T-cell (primary cell): Measurements from ENCODE around the gene ZC3H12D. TPM values are rescaled to one million over a fixed set of nuclear protein-coding genes. Genes with fewer than 3 reads are reported as not detected.

ENCODE experiments used
- ATAC-seq, 4 experiments: fragments of 200-7000 bp in 3 of 4; fragments of 150-1000 bp in 1 of 4; cut with Tn5 transposase; replicated peaks in 1 of 4; 1 replicate in 3 of 4; 2 replicates in 1 of 4; pipeline ENCODE4 v1.10.0; 2021; ENCODE audit warnings: moderate library complexity in 3 of 4, mild to moderate bottlenecking in 2 of 4, moderate number of reproducible peaks in 1 of 4
- CTCF ChIA-PET, 2 donors: fragments of 300-600 bp; sonication (Branson Sonifier 250); formaldehyde crosslinking; loops; one replicate each; lab custom pipeline; 2022; ENCODE audit warnings: antibody characterized with exemption in 2 of 2; lab: Charles Lee
- POLR2A ChIA-PET, 2 donors: fragments of 300-600 bp; sonication (Branson Sonifier 250); formaldehyde crosslinking; loops; one replicate each; lab custom pipeline; 2022; ENCODE audit warnings: antibody characterized with exemption in 2 of 2; lab: Charles Lee
- DNase-seq, 35 experiments: peaks; one replicate each; pipeline versions ENCODE4 v3.0.0 to v3.0.0-alpha.2; 2013 to 2023
- H3K27ac ChIP-seq: one replicate; pipeline ENCODE4 v1.5.1; 2013; ENCODE audit warnings: low read length
- H3K27me3 ChIP-seq, 2 experiments: replicated peaks in 1 of 2; 1 replicate in 1 of 2; 2 replicates in 1 of 2; pipeline versions ENCODE4 v1.6.1 to v1.7.0; 2013; ENCODE audit warnings: low read length in 1 of 2, mixed read lengths in 1 of 2; ENCODE audit not compliant: control insufficient read depth in 2 of 2, insufficient read depth in 2 of 2; ENCODE audit errors: extremely low read depth in 1 of 2
- H3K36me3 ChIP-seq, 2 donors: 1 replicate in 1 of 2; 2 replicates in 1 of 2; pipeline versions ENCODE4 v1.6.1 to v1.7.0; 2013; ENCODE audit warnings: low read length in 1 of 2; ENCODE audit not compliant: control insufficient read depth in 2 of 2, insufficient read depth in 1 of 2; ENCODE audit errors: extremely low read depth in 1 of 2
- H3K4me1 ChIP-seq, 2 experiments: 1 replicate in 1 of 2; 2 replicates in 1 of 2; pipeline versions ENCODE4 v1.6.1 to v1.7.0; 2013; ENCODE audit warnings: low read length in 2 of 2, mixed read lengths in 1 of 2; ENCODE audit not compliant: insufficient read depth in 2 of 2, control insufficient read depth in 1 of 2; ENCODE audit errors: extremely low read depth in 1 of 2
- H3K4me3 ChIP-seq, 2 donors: 1 replicate in 1 of 2; 2 replicates in 1 of 2; pipeline versions ENCODE4 v1.5.1 to v1.7.0; 2013; ENCODE audit warnings: mild to moderate bottlenecking in 2 of 2, low read length in 1 of 2, moderate library complexity in 1 of 2; ENCODE audit not compliant: control insufficient read depth in 1 of 2; ENCODE audit errors: extremely low read depth in 1 of 2
- H3K9me3 ChIP-seq: 2 replicates; pipeline ENCODE4 v1.7.0; 2013
- H3K27ac Mint-ChIP-seq, 2 donors: one replicate each; pipeline ENCODE4 v1.8.0; 2020 to 2021; ENCODE audit warnings: mild to moderate bottlenecking in 2 of 2, mixed read lengths in 2 of 2
- H3K27me3 Mint-ChIP-seq, 2 donors: one replicate each; pipeline ENCODE4 v1.8.0; 2021 to 2022; ENCODE audit warnings: mixed read lengths in 2 of 2
- H3K36me3 Mint-ChIP-seq: one replicate; pipeline ENCODE4 v1.8.0; 2021; ENCODE audit warnings: mixed read lengths
- H3K4me1 Mint-ChIP-seq, 3 donors: one replicate each; pipeline ENCODE4 v1.8.0; 2020 to 2022; ENCODE audit warnings: mixed read lengths in 3 of 3, mild to moderate bottlenecking in 1 of 3
- H3K4me3 Mint-ChIP-seq, 3 donors: one replicate each; pipeline ENCODE4 v1.8.0; 2020 to 2022; ENCODE audit warnings: mild to moderate bottlenecking in 3 of 3, mixed read lengths in 3 of 3, moderate library complexity in 3 of 3
- H3K9me3 Mint-ChIP-seq, 3 donors: one replicate each; pipeline ENCODE4 v1.8.0; 2020 to 2022; ENCODE audit warnings: mixed read lengths in 3 of 3
- WGBS: methylation state at CpG from one replicate; pipeline ENCODE4 v1.1.5; 2013; ENCODE audit warnings: missing lambda C conversion rate; ENCODE audit not compliant: insufficient coverage; 5-methylcytosine and 5-hydroxymethylcytosine counted together
- total RNA-seq, 35 experiments: library from RNA in 6 of 35; stranded (reverse) in 6 of 35; fragments of 120-200 nt in 1 of 35; gene quantifications; one replicate each; pipeline versions ENCODE4 v1.2.1 to v1.2.4 and lab custom pipeline; 2013 to 2026

ZC3H12D gene
- total RNA-seq, 5 donors from 2014 or later (not counting 1 experiment from before 2014, with no cell fraction given): 48.2 to 117 (median 107) TPM

- no peak overlapping the region for H3K27ac Mint-ChIP-seq
- DNase-seq (no peak), ATAC-seq (no peak)
- ChIA-PET POLR2A (interaction anchor here in 1 of 2 donors (0.7 kb wide), 1 partner anchor 92 kb away, joined by 4 read pairs; no protein-coding TSS in a partner anchor), CTCF (interaction anchor here in 1 of 2 donors (0.7 to 1.4 kb wide), 2 partner anchors 65 to 73 kb away, joined by 3 to 10 read pairs; no protein-coding TSS in a partner anchor)
- H3K27me3 Mint-ChIP-seq: no peaks in the 10 kb centered on the region
- peaks cover 0 to 4% of the 10 kb centered on the region in 2 experiments for H3K27me3 ChIP-seq
- H3K9me3 ChIP-seq: no peaks in the 10 kb centered on the region
- no peak overlapping the region for H3K4me3 ChIP-seq
- no peak overlapping the region for H3K4me3 Mint-ChIP-seq
- H3K4me1 Mint-ChIP-seq: peaks cover 0 to 3% (median 1%) of the 10 kb centered on the region in 3 donors
- peaks cover 0 to 2% of the 10 kb centered on the region in 2 experiments for H3K4me1 ChIP-seq
- peaks cover 30% of the 10 kb centered on the region for H3K36me3 Mint-ChIP-seq
- H3K36me3 ChIP-seq: peaks cover 0 to 50% of the 10 kb centered on the region in 2 donors
- no peak overlapping the region for H3K27ac ChIP-seq
- 95% methylated on average over 13 of the region's 13 CpGs for WGBS
- H3K9me3 Mint-ChIP-seq: no peaks in the 10 kb centered on the region
Observed at GRCh38 chr6:149452037-149452939, 32.5 kb downstream of the ZC3H12D start.

- Mint-ChIP-seq H3K4me3 (no peak overlapping the region), H3K27ac (no peak overlapping the region), H3K9me3 (no peaks in the 10 kb centered on the region), H3K36me3 (peaks cover 25% of the 10 kb centered on the region), H3K4me1 (peaks cover 0 to 5% (median 1%) of the 10 kb centered on the region in 3 donors), H3K27me3 (no peaks in the 10 kb centered on the region)
- H3K27ac ChIP-seq: no peak overlapping the region
- peaks cover 0 to 44% of the 10 kb centered on the region in 2 donors for H3K36me3 ChIP-seq
- ChIA-PET CTCF (interaction anchor here (0.6 to 1.0 kb wide), 2 partner anchors 18 to 76 kb away, joined by 3 read pairs; no protein-coding TSS in a partner anchor), POLR2A (no interaction called here)
- peak; percentile 13 to 55 (median 32) for ATAC-seq
- peaks cover 0 to 4% of the 10 kb centered on the region in 2 experiments for H3K27me3 ChIP-seq
- DNase-seq: peak in 9 of 35 experiments; percentile 3 to 37 (median 27)
- WGBS: 78% methylated on average over 41 of the region's 47 CpGs
- H3K4me1 ChIP-seq: peaks cover 0 to 2% of the 10 kb centered on the region in 2 experiments
- H3K9me3 ChIP-seq: no peaks in the 10 kb centered on the region
- H3K4me3 ChIP-seq: peak overlapping the region in 1 of 2 donors; percentile 62
Observed at GRCh38 chr6:149451376-149452036, 33.3 kb downstream of the ZC3H12D start.

GRCh38 chr6:149450679-149451375 lies 34.0 kb downstream of the ZC3H12D start:
- CTCF ChIA-PET: interaction anchor here (0.6 to 1.0 kb wide), 2 partner anchors 17 to 76 kb away, joined by 3 read pairs; no protein-coding TSS in a partner anchor
- POLR2A ChIA-PET: no interaction called here
- H3K9me3 ChIP-seq: no peaks in the 10 kb centered on the region

GRCh38 chr6:149449831-149450678 lies 34.8 kb downstream of the ZC3H12D start:
- Histone ChIP-seq H3K27ac (no peak overlapping the region), H3K4me3 (no peak overlapping the region), H3K4me1 (peaks cover 0 to 2% of the 10 kb centered on the region in 2 experiments), H3K27me3 (peaks cover 0 to 4% of the 10 kb centered on the region in 2 experiments), H3K36me3 (peaks cover 0 to 36% of the 10 kb centered on the region in 2 donors), H3K9me3 (no peaks in the 10 kb centered on the region)
- Mint-ChIP-seq H3K4me3 (peak overlapping the region in 1 of 3 donors; percentile 58), H3K27me3 (no peaks in the 10 kb centered on the region), H3K36me3 (peaks cover 20% of the 10 kb centered on the region), H3K27ac (no peak overlapping the region), H3K9me3 (no peaks in the 10 kb centered on the region), H3K4me1 (peaks cover 0 to 7% (median 1%) of the 10 kb centered on the region in 3 donors)
- WGBS: 95% methylated on average over 11 of the region's 14 CpGs
- no peak for ATAC-seq
- ChIA-PET POLR2A (no interaction called here), CTCF (interaction anchor here in 1 of 2 donors (1.0 kb wide), 1 partner anchor 16 kb away, joined by 3 read pairs; no protein-coding TSS in a partner anchor)
- no peak for DNase-seq

More at GRCh38 chr6:149450679-149451375, 34.0 kb downstream of the ZC3H12D start:
- Mint-ChIP-seq H3K4me3 (peak overlapping the region in 1 of 3 donors; percentile 58), H3K9me3 (no peaks in the 10 kb centered on the region), H3K4me1 (peaks cover 0 to 7% (median 1%) of the 10 kb centered on the region in 3 donors), H3K36me3 (peaks cover 25% of the 10 kb centered on the region), H3K27me3 (no peaks in the 10 kb centered on the region), H3K27ac (no peak overlapping the region)
- ATAC-seq (peak in 2 of 4 experiments; percentile 10 to 22), DNase-seq (no peak)
- WGBS: 47% methylated on average over 89 of the region's 89 CpGs
- H3K36me3 ChIP-seq: peaks cover 0 to 42% of the 10 kb centered on the region in 2 donors
- peaks cover 0 to 4% of the 10 kb centered on the region in 2 experiments for H3K27me3 ChIP-seq
- peaks cover 0 to 2% of the 10 kb centered on the region in 2 experiments for H3K4me1 ChIP-seq
- peak overlapping the region in 1 of 2 donors; percentile 62 for H3K4me3 ChIP-seq
- no peak overlapping the region for H3K27ac ChIP-seq

- ChIA-PET POLR2A (no interaction called here), CTCF (interaction anchor here in 1 of 2 donors (0.7 kb wide), 1 partner anchor 69 kb away, joined by 4 read pairs; no protein-coding TSS in a partner anchor)
- no peak overlapping the region for H3K27ac ChIP-seq
Observed at GRCh38 chr6:149448821-149449453, 35.9 kb downstream of the ZC3H12D start.

More at GRCh38 chr6:149448821-149449453, 35.9 kb downstream of the ZC3H12D start:
- DNase-seq (no peak), ATAC-seq (no peak)
- no peak overlapping the region for H3K4me3 ChIP-seq
- Mint-ChIP-seq H3K27me3 (no peaks in the 10 kb centered on the region), H3K36me3 (peaks cover 17% of the 10 kb centered on the region), H3K4me1 (peaks cover 0 to 7% (median 1%) of the 10 kb centered on the region in 3 donors), H3K4me3 (no peak overlapping the region), H3K27ac (no peak overlapping the region), H3K9me3 (no peaks in the 10 kb centered on the region)
- H3K36me3 ChIP-seq: peaks cover 0 to 29% of the 10 kb centered on the region in 2 donors
- peaks cover 0 to 4% of the 10 kb centered on the region in 2 experiments for H3K27me3 ChIP-seq
- H3K9me3 ChIP-seq: no peaks in the 10 kb centered on the region
- peaks cover 0 to 2% of the 10 kb centered on the region in 2 experiments for H3K4me1 ChIP-seq
- 71% methylated on average over 1 of the region's 5 CpGs for WGBS
